DOHH2 (cell line): ENCODE measurements around the gene SKAP1.

Source experiments
- H3F3A ChIP-seq: fragments of 200-600 bp; sonication (generic), shearing (Covaris generic); 2 replicates; pipeline ENCODE4 v1.6.0; 2016; ENCODE audit warnings: antibody characterized with exemption, mild to moderate bottlenecking; ENCODE audit not compliant: control insufficient read depth, insufficient read depth
- H3K27ac ChIP-seq: fragments of 200-600 bp; sonication (generic); 2 replicates; pipeline ENCODE4 v1.5.1; 2014; ENCODE audit warnings: low read depth, mild to moderate bottlenecking, low read length, moderate library complexity
- H3K27me3 ChIP-seq: fragments of 200-600 bp; sonication (generic); 2 replicates; pipeline ENCODE4 v1.6.1; 2014; ENCODE audit warnings: mild to moderate bottlenecking, low read length, mixed read lengths; ENCODE audit not compliant: control insufficient read depth
- H3K36me3 ChIP-seq: fragments of 200-600 bp; sonication (generic); 2 replicates; pipeline ENCODE4 v1.6.1; 2014; ENCODE audit warnings: mild to moderate bottlenecking, low read length, moderate library complexity, mixed read lengths; ENCODE audit not compliant: control insufficient read depth
- H3K4me1 ChIP-seq: fragments of 200-600 bp; sonication (generic); 2 replicates; pipeline ENCODE4 v1.6.1; 2014; ENCODE audit warnings: mild to moderate bottlenecking, low read length, mixed read lengths; ENCODE audit not compliant: control insufficient read depth
- H3K4me2 ChIP-seq: fragments of 200-600 bp; sonication (generic); 2 replicates; pipeline ENCODE4 v1.6.0; 2014; ENCODE audit warnings: mild to moderate bottlenecking, low read length, moderate library complexity
- H3K4me3 ChIP-seq: fragments of 200-600 bp; sonication (generic); 2 replicates; pipeline ENCODE4 v1.5.1; 2014; ENCODE audit warnings: mild to moderate bottlenecking, low read length, mixed read lengths
- H3K79me2 ChIP-seq: fragments of 200-600 bp; sonication (generic); 2 replicates; pipeline ENCODE4 v1.6.1; 2014; ENCODE audit warnings: mild to moderate bottlenecking, low read length, mixed read lengths; ENCODE audit not compliant: control insufficient read depth
- H3K9me2 ChIP-seq: fragments of 200-600 bp; sonication (generic); replicated peaks from 2 replicates; pipeline ENCODE4 v1.6.1; 2014; ENCODE audit warnings: mild to moderate bottlenecking, low read length, mixed read lengths; ENCODE audit not compliant: control insufficient read depth
- H3K9me3 ChIP-seq: fragments of 200-600 bp; sonication (generic); 2 replicates; pipeline ENCODE4 v1.6.1; 2014; ENCODE audit warnings: antibody characterized with exemption, low read length, mixed read lengths; ENCODE audit not compliant: control insufficient read depth, insufficient read depth
- H4K20me1 ChIP-seq: fragments of 200-600 bp; sonication (generic); 2 replicates; pipeline ENCODE4 v1.6.0; 2014; ENCODE audit warnings: low read depth, mild to moderate bottlenecking, antibody characterized with exemption, low read length, moderate library complexity; ENCODE audit not compliant: control insufficient read depth, insufficient read depth
- CTCF ChIP-seq: fragments of 200-600 bp; sonication (generic); IDR thresholded peaks from one replicate; pipeline ENCODE4 v1.5.1; 2014; ENCODE audit warnings: antibody characterized with exemption, mild to moderate bottlenecking, low read depth, low read length; ENCODE audit not compliant: poor library complexity, severe bottlenecking
- EZH2phosphoT487 ChIP-seq: fragments of 200-600 bp; sonication (generic); IDR thresholded peaks from 2 replicates; pipeline ENCODE4 v1.6.1; 2017; ENCODE audit warnings: borderline replicate concordance, mild to moderate bottlenecking, antibody characterized with exemption, low read length, moderate library complexity, mixed read lengths

Gene SKAP1

GRCh38 chr17:48144231-48144630, 285.8 kb downstream of the SKAP1 start:
- H3K4me3 ChIP-seq: no peak overlapping the region
- peaks cover 39% of the 10 kb centered on the region for H3K27me3 ChIP-seq
- H3K27ac ChIP-seq: no peak overlapping the region
- TF ChIP-seq CTCF (no peak), EZH2phosphoT487 (no peak)
- no peaks in the 10 kb centered on the region for H4K20me1 ChIP-seq
- H3K79me2 ChIP-seq: no peaks in the 10 kb centered on the region
- H3K9me2 ChIP-seq: no peaks in the 10 kb centered on the region
- H3K4me1 ChIP-seq: peaks cover 4% of the 10 kb centered on the region; the same call in 1 of the 2 replicates
- no peaks in the 10 kb centered on the region for H3K9me3 ChIP-seq
- H3F3A ChIP-seq: no peaks in the 10 kb centered on the region
- no peak overlapping the region for H3K4me2 ChIP-seq
- no peaks in the 10 kb centered on the region for H3K36me3 ChIP-seq

GRCh38 chr17:48143629-48144028, 286.4 kb downstream of the SKAP1 start:
- H3K27me3 ChIP-seq: peaks cover 39% of the 10 kb centered on the region
- H3K4me2 ChIP-seq: no peak overlapping the region
- H3K9me3 ChIP-seq: no peaks in the 10 kb centered on the region
- H3K4me1 ChIP-seq: peaks cover 4% of the 10 kb centered on the region; the same call in 1 of the 2 replicates
- no peaks in the 10 kb centered on the region for H3K36me3 ChIP-seq
- H3F3A ChIP-seq: no peaks in the 10 kb centered on the region
- H3K79me2 ChIP-seq: no peaks in the 10 kb centered on the region
- TF ChIP-seq EZH2phosphoT487: no peak
- TF ChIP-seq CTCF: no peak
- no peak overlapping the region for H3K27ac ChIP-seq
- no peaks in the 10 kb centered on the region for H4K20me1 ChIP-seq
- H3K4me3 ChIP-seq: no peak overlapping the region
- H3K9me2 ChIP-seq: no peaks in the 10 kb centered on the region

- TF ChIP-seq EZH2phosphoT487: no peak
- no peak for TF ChIP-seq CTCF
- H3K4me3 ChIP-seq: no peak overlapping the region
- H3K9me3 ChIP-seq: no peaks in the 10 kb centered on the region
- H3K79me2 ChIP-seq: no peaks in the 10 kb centered on the region
- H3K36me3 ChIP-seq: no peaks in the 10 kb centered on the region
- no peak overlapping the region for H3K27ac ChIP-seq
- H3K4me2 ChIP-seq: no peak overlapping the region
- H3K27me3 ChIP-seq: peaks cover 31% of the 10 kb centered on the region
- peaks cover 4% of the 10 kb centered on the region; the same call in 1 of the 2 replicates for H3K4me1 ChIP-seq
- H4K20me1 ChIP-seq: no peaks in the 10 kb centered on the region
- no peaks in the 10 kb centered on the region for H3F3A ChIP-seq
- no peaks in the 10 kb centered on the region for H3K9me2 ChIP-seq
Measured at GRCh38 chr17:48139944-48140343, 290.1 kb downstream of the SKAP1 start.
